Uterus (tissue), 2 donors: ENCODE measurements around the gene NAV1.

Experiments
- POLR2A ChIP-seq, 2 donors: fragments of 450-650 bp; IDR thresholded peaks; one replicate each; pipeline ENCODE4 v1.6.1; 2016; ENCODE audit warnings: antibody characterized with exemption in 2 of 2, mild to moderate bottlenecking in 1 of 2, moderate library complexity in 1 of 2
- TF ChIP-seq, protein P1 (sequence below), 4 experiments: fragments of 200-600 bp in 2 of 4; fragments of 450-650 bp in 2 of 4; sonication (generic) in 2 of 4; IDR thresholded peaks; one replicate each; pipeline ENCODE4 v1.5.1; 2016 to 2019; ENCODE audit warnings: antibody characterized with exemption in 4 of 4, mild to moderate bottlenecking in 2 of 4, moderate library complexity in 1 of 4

DNA sequence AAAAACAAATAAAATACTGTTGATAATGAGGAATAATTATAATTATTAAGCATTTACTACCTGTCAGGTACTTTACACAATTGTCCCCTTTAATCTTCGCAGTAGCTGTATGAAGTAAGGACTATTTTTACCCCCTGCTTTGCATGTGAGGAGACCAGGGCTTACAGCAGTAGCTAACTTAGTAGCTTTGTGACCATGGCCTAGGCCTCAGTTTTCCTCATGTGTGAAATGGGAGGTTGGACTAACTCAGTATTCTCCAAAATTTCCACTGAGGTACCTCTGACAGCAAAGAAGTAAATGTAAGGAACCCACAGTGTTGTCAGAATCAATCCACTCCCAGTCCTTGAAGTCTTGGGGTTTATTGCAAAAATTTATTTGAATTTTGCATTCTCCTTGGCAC, 28.2 kb upstream of the NAV1 start:
- TF ChIP-seq, protein P1, sequence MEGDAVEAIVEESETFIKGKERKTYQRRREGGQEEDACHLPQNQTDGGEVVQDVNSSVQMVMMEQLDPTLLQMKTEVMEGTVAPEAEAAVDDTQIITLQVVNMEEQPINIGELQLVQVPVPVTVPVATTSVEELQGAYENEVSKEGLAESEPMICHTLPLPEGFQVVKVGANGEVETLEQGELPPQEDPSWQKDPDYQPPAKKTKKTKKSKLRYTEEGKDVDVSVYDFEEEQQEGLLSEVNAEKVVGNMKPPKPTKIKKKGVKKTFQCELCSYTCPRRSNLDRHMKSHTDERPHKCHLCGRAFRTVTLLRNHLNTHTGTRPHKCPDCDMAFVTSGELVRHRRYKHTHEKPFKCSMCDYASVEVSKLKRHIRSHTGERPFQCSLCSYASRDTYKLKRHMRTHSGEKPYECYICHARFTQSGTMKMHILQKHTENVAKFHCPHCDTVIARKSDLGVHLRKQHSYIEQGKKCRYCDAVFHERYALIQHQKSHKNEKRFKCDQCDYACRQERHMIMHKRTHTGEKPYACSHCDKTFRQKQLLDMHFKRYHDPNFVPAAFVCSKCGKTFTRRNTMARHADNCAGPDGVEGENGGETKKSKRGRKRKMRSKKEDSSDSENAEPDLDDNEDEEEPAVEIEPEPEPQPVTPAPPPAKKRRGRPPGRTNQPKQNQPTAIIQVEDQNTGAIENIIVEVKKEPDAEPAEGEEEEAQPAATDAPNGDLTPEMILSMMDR (IDR thresholded peaks at IDR 0.05) = no peak
- TF ChIP-seq POLR2A (IDR thresholded peaks at IDR 0.05) = no peak
